OCI-M1 (cell line): Measurements from ENCODE around the gene PAK3.

Source experiments
- DNase-seq: peaks from one replicate; lab custom pipeline; 2025; lab: John Stamatoyannopoulos, UW

The PAK3 gene

DNA sequence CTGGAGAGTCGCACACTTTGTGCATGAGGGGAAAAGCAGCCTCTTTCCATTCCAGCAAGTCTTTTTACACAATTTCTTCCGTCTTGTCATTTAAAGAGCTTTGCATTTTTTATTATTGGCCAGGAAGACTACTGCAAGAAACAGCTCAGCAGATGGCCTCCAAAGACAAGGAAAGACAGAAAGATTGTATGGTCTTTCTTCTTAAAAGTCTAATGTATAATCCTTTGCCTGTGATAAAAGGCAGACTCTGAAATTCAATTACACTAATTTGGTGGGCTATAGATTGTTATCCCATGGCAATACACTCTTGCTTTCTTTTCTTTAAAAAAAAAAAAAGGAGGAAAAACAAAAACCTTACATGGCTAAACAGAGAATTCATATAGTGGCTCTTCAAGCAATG, 168.4 kb downstream of the PAK3 start:
- DNase-seq, result no peak

DNA sequence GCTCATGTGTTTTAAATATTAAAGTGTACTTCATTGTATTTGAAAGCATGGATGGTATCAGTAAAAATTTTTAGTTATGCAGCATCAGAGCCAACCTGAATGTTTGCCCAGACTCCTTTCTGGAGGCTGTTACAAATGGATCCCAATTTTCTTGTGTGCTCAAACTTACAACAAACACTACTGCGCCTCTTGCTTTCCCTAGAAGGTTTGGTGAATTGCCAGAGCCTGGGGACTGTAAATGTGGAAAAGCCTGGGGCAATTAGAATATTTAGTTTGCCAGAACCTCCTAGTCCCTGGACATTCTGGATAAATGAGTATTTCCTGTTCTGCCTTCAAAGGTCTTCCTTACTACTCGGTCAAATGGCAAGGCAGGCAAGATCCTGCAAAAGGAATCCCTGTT, 169.5 kb downstream of the PAK3 start:
- no peak for DNase-seq

DNA sequence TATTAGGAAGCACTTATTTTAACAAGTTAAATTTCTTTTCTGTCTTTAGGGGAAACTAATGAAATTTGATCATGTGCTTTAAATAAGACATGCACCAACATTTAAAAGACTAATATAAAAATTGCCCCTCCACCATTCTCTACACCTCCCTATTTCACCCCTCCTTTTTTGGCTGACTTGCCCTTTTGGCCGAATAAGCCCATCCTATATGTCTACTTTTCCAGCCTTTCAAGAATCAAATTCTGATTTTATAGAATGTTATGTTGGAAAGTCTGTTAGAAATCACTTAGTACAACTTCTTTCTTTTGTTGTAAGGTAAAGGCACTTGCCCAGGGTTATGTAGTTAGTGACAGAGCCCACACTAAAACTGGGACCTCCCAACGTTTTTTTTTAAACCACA, 172.5 kb downstream of the PAK3 start:
- no peak for DNase-seq

DNA sequence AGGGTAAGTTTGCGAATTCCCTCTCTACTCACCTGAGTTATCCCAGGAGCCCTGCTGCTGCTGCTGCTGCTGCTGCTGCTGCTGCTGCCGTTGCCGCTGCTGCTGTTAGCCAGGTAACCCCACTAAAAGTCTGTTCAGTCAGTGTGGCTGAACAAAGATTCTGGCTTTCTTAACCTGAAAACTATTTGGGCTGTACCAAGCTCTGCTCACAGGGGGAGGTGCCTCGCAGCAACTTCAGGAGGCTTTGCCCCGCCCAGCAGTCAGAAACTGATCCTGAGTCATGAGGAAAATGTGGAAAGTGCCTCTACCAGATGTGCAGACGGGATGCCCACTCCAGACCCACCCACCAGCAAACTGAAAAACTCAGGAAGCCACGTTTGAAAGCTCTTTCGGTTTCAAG, 174.3 kb downstream of the PAK3 start, which contains the start of gene CAPN6:
CAPN6 (minus strand) TSS at position 145 of the 400 bp plus-strand sequence. CDS start 6,547 bp downstream, outside the sequence.
- no peak for DNase-seq
